ENCODE measurements around the gene CREB5. TPM values are rescaled to one million over a fixed set of nuclear protein-coding genes. Genes with fewer than 3 reads are reported as not detected.

The CREB5 gene
- total and polyA plus RNA-seq, 2 of the 8 experiments (the other 6 are each of a cell fraction or from before 2014, with no cell fraction given) = 2.4 to 2.7 TPM

DNA sequence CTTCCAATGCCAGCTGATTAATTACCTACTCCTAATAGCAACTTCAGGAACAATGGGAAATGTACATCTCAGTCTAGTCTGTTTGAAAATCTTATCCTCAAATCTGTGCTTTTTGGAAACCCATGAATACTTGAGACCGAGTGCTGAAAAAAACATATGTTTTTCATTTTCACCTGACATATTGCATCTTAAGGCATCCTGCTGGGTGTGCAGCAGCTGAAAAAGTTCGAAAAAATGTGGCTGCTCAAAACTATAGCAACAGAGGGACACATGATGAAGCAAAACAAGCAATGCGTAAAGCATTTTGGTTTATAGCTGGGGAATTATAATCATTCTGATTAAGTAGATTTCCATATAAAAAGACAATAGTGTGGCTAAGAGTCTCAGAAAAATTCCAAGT is 218.0 kb downstream of the CREB5 start:
- no peaks in the 10 kb centered on the region for H3K36me3 ChIP-seq (ENCODE audit: control insufficient read depth in 2 of 4, insufficient read depth in 4 of 4, low read length in 3 of 4)
- no peak for TF ChIP-seq CEBPB (IDR thresholded peaks at IDR 0.05; ENCODE audit: low read depth, low read length)

More for the DNA sequence above, 218.0 kb downstream of the CREB5 start:
- H3K56ac ChIP-seq (replicated peaks; ENCODE audit: insufficient read length, low read depth, low read length) = no peak overlapping the region
- H3K4me2 ChIP-seq (ENCODE audit: insufficient read depth in 1 of 2, low read depth in 2 of 2, low read length in 2 of 2) = no peak overlapping the region
- H3K23ac ChIP-seq (ENCODE audit: insufficient read length) = no peak overlapping the region
- no peak for FAIRE-seq
- peaks cover 0 to 5% (median 0%) of the 10 kb centered on the region in 4 experiments; a peak in 2 of 7 replicates for H3K4me1 ChIP-seq (replicated peaks in 1 of 4; ENCODE audit: control insufficient read depth in 3 of 4, insufficient read depth in 4 of 4, low read length in 3 of 4)
- H3K4me3 ChIP-seq (ENCODE audit: extremely low read depth in 1 of 4, insufficient read depth in 2 of 4, low read depth in 3 of 4, low read length in 4 of 4) = no peak overlapping the region
- H3K18ac ChIP-seq (ENCODE audit: extremely low read depth, low read length) = no peak overlapping the region
- no peaks in the 10 kb centered on the region for H3K9me3 ChIP-seq (ENCODE audit: insufficient read depth in 2 of 2, low read depth in 1 of 2, low read length in 1 of 2)
- POLR2A ChIA-PET (ENCODE audit: partially characterized antibody) = no interaction called here
- H3K23me2 ChIP-seq (ENCODE audit: low read depth, low read length) = no peaks in the 10 kb centered on the region
- no peak overlapping the region for H2BK120ac ChIP-seq (replicated peaks; ENCODE audit: low read depth, low read length)
- no peak overlapping the region for H4K5ac ChIP-seq (ENCODE audit: insufficient read length, low read depth, low read length)
- H4K20me1 ChIP-seq (replicated peaks in 1 of 2; ENCODE audit: control insufficient read depth in 1 of 2, insufficient read depth in 2 of 2, low read length in 2 of 2) = no peaks in the 10 kb centered on the region
- no peak overlapping the region for H3K9ac ChIP-seq (replicated peaks in 1 of 4; ENCODE audit: extremely low read depth in 1 of 4, low read depth in 3 of 4, low read length in 3 of 4)
- no peak overlapping the region for H3K27ac ChIP-seq (ENCODE audit: low read depth, low read length)
- WGBS, 2 experiments (ENCODE audit: extremely low coverage in 1 of 2, insufficient coverage in 1 of 2, insufficient read length in 1 of 2, insufficient replicate concordance in 2 of 2, low coverage in 1 of 2, low lambda C conversion rate in 2 of 2, missing lambda C conversion rate in 1 of 2) = 81% methylated on average over 3 of the region's 3 CpGs; no CpG with 5 or more reads in 1 of the 2 experiments
- no peak overlapping the region for H4K91ac ChIP-seq (replicated peaks; ENCODE audit: insufficient read length, low read length)
- H3K79me1 ChIP-seq (ENCODE audit: low read depth, low read length) = no peaks in the 10 kb centered on the region
- no peak overlapping the region for H4K8ac ChIP-seq (ENCODE audit: extremely low read depth, insufficient read depth, low read length)
- no peak overlapping the region for H3K14ac ChIP-seq (ENCODE audit: insufficient read length)
- no peak overlapping the region for H2BK20ac ChIP-seq (ENCODE audit: low read length)
- CTCF ChIA-PET (ENCODE audit: partially characterized antibody) = interaction anchor here (1.1 to 2.6 kb wide), 4 partner anchors 12 to 264 kb away, joined by 3 to 6 read pairs (median 4); no protein-coding TSS in a partner anchor
- no peak overlapping the region for H2BK15ac ChIP-seq (ENCODE audit: low read length)
- no peak overlapping the region for H2AFZ ChIP-seq (ENCODE audit: low read length)
- no peak for DNase-seq (ENCODE audit: low read depth in 1 of 2, low spot score in 2 of 2)
- no peak overlapping the region for H2BK5ac ChIP-seq (ENCODE audit: low read depth, low read length)
- no peak overlapping the region for H3K4ac ChIP-seq (replicated peaks; ENCODE audit: insufficient read length, low read depth, low read length)
- H2BK12ac ChIP-seq (ENCODE audit: low read depth, low read length) = no peak overlapping the region
- H3K79me2 ChIP-seq (ENCODE audit: control insufficient read depth in 1 of 2, insufficient read depth in 2 of 2, low read length in 2 of 2) = no peaks in the 10 kb centered on the region
- no peak overlapping the region for H2AK5ac ChIP-seq (ENCODE audit: low read depth, low read length)
- no peaks in the 10 kb centered on the region for H3K27me3 ChIP-seq (replicated peaks in 1 of 4; ENCODE audit: control insufficient read depth in 3 of 4, extremely low read depth in 1 of 4, insufficient read depth in 3 of 4, low read length in 3 of 4)
